Stimulated activated CD8-positive, alpha-beta memory T cell treated with anti-CD3 and anti-CD28 coated beads, Interleukin-4, amount 100 ng/mL, for 4 hours (primary cell): ENCODE data around the gene EHD2.
"Not testable (repeated sequence)": the region's sequence is repeated elsewhere in the genome, so short reads cannot be mapped to it uniquely, and the experiment has no call there.

Experiments used
- DNase-seq, 2 donors: peaks; one replicate each; pipeline ENCODE4 v3.0.0-alpha.2; 2020; ENCODE audit warnings: low read depth in 2 of 2, low spot score in 1 of 2

Gene EHD2

DNA sequence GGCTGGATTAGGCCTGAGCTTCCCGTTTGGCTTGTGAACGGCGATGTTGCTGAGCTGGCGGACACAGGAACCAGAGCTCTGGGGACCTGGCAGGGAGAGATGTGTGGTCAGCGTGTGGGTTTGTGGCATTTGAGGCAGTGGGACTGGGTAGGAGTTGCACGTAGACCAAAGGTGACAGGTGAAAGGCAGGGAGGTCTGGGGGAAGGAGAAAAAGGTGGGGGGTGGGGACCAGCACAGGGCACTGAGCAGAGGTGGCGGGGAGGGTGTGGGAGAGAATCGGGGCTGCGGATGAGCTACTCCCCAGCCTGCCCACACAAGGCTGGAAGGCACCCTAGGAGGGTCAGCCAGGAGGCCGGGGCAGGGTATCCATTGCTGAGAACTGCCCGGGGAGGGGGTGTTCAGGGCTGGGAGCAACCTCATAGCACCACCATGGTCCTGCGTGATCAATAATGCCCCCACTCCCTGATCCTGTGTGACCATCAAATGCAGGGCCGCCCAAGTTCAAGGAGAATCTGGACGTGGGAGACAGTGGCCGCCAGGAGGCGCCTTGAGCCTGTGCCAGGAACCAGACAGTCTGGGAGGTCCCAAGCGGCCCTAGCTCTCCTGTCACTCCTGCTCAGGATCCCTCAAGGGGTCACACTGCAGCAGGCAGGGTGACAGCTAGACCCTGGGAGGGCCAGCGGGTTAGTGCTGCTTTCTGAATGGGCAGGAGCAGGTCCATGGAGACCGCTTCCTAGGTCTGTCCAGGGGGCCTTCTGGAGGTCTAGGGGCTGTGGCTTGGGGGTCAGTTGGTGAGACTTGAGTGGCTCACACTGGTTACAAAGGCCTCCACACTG lies 52.5 kb downstream of the EHD2 start:
- no peak for DNase-seq

DNA sequence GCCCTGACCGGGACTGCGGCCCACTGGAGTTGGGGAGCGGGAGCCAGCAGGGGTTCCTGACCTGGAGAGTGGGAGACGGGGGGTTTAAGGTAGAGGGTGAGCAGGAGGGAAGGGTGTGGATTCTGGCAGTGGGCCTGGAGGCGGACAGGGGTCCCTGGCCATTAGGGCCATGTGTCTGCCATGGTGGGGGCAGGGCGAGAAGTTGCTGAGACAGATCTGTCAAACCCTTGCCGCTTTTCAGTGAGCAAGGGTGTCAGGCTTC lies 53.1 kb downstream of the EHD2 start:
- no peak for DNase-seq

DNA sequence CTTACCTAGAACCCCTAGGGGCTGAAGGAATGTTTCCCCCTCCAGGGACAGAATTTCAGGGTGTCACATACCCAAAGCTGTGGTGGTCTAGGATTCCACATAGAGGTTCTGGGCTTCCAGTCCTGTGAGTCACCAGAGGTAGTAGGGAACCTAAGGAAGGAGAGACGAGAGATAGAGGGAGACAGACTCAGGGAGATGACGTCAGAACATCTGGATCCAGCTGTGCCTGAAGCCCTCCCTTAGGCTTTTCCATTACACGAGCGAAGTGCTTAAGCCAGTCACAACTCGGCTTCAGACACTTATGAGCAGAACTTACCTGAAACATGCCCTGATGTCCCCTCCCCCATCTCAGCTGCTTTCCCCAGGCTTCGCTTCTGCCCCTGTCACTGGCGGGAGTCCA lies 53.4 kb downstream of the EHD2 start:
- no peak for DNase-seq

DNA sequence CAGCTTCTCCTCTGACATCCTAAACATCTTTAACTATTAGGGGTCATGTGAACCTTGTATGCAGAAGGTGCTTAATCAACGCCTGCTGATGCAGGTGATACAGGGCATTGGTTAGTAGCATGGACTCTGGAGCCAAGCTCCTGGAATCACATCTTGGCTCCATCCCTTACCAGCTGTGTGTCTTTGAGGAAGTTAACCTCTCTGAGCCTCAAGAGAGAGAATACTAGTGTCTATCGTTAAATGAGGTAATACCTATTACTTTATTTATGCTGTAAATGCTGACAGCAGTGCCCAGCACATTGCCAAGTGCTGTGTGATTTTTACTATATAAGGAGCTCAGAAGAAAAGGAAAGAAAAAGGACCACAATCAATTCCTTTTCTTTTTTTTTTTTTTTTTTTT lies 54.1 kb downstream of the EHD2 start:
- DNase-seq, result no peak

DNA sequence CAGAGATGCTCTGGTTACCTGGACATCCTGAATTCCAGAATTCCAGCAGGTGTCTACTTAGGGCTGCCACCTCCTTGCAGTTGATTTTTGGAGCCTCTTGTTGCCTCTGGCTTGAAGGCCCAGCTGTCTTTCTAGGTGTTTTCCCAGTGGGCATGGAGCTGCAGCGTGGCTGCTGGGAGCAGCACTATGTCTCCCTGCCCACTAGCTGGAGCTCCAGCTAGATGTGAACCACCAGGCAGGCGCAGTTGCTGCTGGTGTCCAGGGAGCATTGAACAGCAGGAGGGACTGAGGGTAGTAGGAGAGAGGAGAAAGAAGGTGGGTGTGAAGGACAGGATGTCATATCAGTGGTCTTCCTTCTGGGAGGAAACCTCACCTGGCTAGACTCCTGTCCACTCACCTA lies 55.4 kb downstream of the EHD2 start:
- no peak for DNase-seq

DNA sequence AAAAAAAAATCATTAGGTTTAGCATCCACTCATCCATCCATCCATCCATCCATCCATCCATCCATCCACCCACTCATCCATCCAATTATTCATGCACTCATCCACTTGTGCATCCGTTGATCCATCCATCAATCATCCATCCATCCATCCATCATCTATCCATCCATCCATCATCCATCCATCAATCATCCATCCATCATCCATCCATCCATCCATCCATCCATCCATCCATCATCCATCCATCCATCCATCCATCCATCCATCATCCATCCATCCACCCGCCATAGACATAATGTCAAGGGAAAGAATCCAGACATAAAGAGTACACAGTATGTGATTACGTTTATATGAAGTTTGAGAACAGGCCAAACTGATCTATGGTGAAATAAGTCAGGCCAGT lies 56.3 kb downstream of the EHD2 start:
- DNase-seq, result no peak

DNA sequence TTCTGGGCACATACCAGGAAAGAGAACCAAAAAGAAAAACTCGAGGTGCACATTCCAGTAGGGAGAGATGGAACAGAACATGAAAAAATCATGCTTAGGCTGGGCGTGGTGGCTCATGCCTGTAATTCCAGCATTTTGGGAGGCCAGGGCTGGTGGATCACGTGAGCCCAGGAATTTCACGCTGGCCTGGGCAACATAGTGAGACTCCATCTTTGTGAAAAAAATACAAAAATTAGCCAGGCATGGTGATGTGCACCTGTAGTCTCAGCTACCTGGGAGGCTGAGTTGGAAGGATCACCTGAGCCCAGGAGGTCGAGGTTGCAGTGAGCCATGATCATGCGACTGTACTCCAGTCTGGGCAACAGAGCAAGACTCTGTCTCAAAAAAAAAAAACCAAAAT lies 58.1 kb downstream of the EHD2 start:
- DNase-seq, result not testable (repeated sequence)

DNA sequence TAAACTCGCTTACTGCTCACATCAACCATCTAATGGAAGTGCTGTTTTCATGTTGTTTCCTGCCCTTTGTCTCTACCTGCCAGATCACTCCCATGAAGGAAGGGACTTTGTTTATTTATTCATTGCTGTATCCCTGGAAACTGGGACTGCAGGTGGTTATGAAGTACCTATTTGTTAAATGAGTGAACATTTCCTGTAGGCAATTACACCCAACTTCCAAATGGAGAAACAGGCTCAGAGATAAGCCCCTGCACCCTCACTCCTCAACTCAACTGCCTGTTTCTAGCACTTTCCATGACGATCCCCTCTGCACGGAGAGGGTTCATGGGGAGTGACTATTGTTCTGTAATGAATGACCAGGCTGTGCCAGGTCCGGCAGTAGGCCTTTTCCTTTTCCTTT lies 63.3 kb downstream of the EHD2 start:
- no peak for DNase-seq

DNA sequence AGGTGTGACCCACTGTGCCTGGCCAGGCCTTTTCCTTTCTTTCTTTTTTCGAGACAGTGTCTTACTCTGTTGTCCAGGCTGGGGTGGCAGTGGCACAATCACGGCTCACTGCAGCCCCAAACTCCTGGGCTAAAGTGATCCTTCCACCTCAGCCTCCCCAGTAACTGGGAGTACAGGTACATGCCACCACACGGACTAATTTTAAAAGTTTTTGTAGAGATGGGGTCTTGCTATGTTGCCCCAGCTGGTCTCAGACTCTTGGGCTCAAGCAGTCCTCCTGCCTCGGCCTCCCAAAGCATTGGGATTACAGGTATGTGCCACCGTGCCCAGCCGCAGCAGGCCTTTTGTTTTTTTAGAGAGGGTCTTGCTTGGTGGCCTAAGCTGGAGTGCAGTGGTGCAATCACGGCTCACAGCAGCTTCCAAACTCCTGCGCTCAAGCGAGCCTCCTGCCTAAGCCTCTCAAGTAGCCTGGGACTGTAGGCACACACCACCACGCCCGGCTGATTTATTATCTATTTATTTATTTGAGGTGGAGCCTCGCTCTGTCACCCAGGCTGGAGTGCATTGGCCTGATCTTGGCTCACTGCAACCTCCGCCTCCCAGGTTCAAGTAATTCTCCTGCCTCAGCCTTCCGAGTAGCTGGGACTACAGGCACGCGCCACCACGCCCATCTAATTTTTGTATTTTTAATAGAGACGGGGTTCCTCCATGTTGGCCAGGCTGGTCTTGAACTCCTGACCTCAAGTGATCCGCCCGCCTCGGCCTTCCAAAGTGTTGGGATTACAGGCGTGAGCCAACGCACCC lies 64.2 kb downstream of the EHD2 start:
- DNase-seq, result not testable (repeated sequence)

DNA sequence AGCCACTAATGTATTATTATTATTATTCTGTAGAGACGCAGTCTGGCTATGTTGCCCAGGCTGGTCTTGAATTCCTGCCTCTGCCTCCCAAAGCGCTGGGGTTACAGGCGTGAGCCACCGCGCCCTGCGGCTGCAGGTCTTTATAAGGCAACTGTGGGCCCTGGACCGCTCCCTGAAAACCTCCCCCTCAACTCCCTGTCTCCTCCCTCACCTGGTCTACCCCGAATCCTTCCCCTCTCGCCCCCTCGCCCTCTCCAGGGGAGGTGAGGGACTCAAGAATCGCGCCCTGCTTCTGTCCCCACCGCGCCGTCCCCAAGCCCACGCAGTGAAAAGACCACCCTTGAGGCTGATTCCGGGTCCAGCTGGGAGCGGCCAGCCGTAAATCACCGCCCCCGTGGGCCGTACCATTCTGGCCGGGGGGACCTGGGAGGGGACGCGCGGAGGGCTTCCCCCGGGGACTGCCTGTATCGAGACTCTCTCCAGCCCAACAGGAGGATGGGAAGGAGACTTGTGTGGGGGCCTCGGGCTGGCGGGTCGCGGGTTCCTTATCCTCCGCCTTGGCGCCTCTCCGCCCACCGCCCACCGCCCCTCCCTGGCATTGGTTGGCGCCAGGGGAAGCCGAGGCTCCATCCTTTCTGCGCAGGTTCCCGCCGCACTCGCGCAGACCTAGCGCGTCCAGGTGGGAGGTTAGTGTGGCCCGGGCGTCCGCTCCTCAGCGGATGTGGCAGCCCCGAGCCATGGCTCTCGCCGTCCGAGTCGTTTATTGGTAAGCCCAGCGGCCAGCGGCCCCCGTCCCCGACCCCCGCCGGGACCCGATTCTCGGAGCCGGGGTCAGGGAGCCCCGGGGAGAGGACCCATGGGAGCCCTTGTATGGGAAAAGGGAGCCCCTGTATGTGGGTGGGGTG lies 65.1 kb downstream of the EHD2 start, which contains the start of gene SELENOW:
Gene SELENOW, plus strand, starts transcription at position 655 of the 905 bp plus-strand sequence. Its CDS starts 83 bp downstream, at position 738.
- DNase-seq, result peak; percentile 36 to 51

DNA sequence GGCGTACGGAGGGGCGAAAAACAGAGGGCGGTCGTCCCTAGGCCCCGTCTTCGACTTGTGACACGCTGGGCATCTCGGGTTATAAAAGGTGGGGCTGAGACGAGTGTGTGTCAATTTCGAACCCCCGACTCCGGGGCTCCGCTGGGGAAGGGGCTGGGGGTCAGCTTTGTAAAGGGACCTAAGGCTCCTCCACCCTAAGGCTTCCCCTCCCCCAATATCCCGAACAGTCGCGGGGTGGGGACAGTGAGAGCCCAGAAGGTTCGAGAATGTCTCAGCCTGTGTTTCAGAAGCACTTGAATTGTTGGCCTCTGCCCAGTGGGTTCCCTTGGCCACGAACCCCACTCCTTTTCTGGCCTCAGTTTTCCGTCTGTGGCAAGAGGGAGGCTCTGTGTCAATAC lies 65.7 kb downstream of the EHD2 start:
- DNase-seq, result peak in 1 of 2 donors; percentile 9

DNA sequence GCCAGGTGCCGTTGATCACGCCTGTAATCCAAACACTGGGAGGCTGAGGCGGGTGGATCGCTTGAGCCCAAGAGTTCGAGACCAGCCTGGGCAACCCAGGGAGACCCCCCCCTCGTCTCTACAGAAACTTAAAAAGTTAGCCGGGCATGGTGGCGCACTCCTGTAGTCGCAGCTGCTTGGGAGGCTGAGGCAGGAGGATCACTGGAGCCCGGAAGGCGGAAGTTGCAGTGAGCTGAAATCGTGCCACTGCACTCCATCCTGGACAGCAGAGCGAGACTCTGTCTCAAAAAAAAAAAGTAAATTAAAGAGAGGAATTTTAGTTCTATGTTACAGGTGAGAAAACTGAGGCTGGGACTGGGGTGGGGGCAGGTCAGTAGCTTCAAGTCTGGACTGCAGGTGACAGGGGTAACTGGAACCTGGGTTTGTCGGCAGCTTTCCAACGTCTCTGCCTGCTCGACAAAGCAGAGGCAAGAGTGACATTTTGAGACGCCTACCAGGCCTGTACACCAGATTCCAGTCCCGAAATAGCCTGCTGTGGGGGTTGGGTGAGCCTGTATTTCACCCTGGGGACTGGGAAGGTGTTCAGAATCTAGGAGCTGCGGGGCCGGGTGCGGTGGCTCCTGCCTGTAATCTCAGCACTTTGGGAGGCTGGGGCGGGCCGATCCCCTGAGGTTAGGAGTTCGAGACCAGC lies 66.4 kb downstream of the EHD2 start:
- DNase-seq, result no peak

DNA sequence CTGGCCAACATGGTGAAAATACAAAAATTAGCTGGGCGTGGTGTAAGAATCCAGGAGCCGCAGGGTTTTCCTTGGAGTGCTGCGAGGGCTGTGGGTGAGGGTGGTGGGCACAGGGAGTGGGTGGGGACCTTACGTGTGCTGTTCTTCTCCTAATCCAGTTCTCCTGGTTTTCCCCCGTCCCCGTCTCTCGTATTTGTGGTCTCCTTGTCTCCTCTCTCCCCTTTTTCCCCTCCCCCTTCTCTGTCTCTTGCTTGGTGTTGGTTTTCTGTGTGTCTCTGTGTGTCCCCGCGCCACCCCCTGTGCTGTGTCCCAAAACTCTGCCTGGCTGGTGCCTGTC lies 67.0 kb downstream of the EHD2 start:
- DNase-seq, result no peak

DNA sequence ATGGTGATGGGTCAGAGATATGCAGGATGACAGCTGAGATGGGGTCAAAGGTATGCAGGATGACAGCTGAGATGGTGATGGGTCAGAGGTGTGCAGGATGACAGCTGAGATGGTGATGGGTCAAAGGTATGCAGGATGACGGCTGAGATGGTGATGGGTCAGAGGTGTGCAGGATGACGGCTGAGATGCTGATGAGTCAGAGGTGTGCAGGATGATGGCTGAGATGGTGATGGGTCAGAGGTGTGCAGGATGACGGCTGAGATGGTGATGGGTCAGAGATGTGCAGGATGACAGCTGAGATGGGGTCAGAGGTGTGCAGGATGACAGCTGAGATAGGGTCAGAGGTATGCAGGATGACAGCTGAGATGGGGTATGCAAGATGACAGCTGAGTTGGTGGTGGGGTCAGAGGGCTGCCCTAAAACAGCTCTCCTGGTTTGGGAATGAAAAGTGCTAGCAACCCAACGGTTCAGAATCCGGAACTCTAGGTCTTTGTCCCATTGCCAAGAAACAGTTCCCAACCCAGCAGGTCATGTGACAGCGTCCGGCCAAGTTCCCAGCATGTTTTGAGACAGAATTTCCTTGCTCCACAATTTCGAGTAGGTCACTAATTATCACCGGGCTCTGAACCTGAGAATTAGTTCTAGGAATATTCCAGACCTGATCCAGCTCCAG lies 68.5 kb downstream of the EHD2 start:
- DNase-seq, result no peak

DNA sequence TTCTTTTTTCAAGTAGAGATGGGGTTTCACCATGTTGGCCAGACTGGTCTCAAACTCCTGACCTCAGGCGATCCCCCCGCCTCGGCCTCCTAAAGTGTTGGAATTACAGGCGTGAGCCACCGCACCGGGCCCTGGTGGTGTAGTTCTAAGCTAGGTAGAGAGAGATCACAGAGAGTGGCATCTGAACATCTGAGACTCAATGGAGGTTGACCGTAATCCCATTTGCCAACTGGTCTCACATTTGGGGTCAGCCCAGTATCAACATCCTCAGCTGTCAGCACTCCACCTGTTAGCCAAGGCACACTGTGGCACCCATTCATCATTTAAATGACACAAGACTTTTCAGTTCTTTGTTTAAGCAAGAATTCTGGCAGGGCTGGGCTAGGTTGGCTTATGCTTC lies 73.3 kb downstream of the EHD2 start:
- no peak for DNase-seq

DNA sequence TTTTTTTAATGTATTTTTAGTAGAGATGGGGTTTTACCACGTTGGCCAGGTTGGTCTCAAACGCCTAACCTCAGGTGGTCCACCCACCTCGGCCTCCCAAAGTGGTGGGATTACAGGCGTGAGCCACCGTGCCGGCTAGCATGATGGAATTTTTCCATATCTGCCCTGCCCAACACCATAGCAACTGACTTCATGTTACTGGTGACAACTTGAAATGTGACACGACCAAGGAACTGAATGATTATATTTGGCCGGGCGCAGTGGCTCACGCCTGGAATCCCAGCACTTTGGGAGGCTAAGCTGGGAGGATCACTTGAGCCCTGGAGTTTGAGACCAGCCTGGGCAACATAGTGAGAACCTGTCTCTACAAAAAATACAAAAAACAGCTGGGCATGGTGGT lies 74.1 kb downstream of the EHD2 start:
- not testable (repeated sequence) for DNase-seq

DNA sequence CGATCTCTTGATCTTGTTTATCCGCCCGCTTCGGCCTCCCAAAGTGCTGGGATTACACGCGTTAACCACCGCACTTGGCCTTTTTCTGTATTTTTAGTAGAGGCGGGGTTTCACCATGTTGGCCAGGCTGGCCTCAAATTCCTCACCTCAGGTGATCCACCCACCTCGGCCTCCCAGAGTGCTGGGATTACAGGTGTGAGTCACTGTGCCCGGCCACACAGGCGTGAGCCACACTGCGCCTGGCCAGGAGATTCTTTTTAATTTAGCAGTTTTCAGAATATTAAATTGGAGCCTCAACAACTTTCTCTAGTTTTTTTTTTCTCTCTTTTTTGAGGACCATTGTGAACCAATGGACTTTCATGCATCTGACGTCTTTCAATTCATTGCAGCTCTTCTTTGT lies 76.6 kb downstream of the EHD2 start:
- DNase-seq, result not testable (repeated sequence)

DNA sequence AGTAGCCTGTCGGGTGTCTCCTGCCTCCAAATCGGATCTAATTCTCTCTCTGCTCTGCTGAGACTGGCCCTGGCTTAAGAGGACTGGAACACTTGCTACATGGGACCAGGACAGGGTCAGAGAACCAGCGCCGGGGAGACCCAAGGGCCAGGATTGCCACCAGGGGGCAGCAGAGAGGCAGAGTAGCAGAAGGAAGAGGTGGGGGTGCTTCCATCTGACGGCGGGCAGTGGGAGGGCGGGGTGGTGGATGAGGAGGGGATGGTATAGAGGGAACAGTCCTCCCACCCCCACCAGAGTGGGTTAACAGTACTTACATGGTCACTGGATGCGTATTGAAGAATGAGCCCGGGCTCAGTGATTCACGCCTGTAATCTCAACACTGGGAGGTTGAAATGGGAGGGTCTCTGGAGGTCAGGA lies 77.2 kb downstream of the EHD2 start:
- peak; percentile 59 to 83 for DNase-seq

DNA sequence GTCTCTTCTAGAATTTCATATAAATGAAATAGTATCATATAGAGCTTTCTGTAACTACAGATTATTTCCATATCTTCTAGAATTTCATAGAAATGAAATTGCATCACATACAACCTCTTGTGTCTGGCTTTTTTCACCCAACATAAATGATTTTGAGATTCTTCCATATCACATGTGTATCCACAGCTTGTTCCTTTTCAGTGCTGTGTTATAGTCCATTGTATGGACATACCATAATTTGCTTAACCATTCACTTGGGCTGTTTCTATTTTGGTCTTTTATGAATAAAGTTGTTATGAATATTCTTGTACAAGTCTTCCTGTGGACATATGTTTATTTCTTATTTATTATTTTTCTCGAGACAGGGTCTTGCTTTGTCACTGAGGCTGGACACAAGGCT lies 79.4 kb downstream of the EHD2 start:
- no peak for DNase-seq
